H1 (cell line): ENCODE measurements around the gene GNB1L. TPM values are rescaled to one million over a fixed set of nuclear protein-coding genes. Genes with fewer than 3 reads are reported as not detected.

Experiments
- EZH2 ChIP-seq: fragments of 200-600 bp; sonication (generic); IDR thresholded peaks from 2 replicates; pipeline ENCODE4 v1.7.1; 2012; ENCODE audit warnings: low read depth, mild to moderate bottlenecking, moderate library complexity, low read length, inconsistent platforms; ENCODE audit not compliant: severe bottlenecking
- NANOG ChIP-seq: IDR thresholded peaks from 2 replicates; pipeline ENCODE4 v1.6.1; 2011; ENCODE audit warnings: low read length, low read depth, mild to moderate bottlenecking, inconsistent platforms; ENCODE audit not compliant: insufficient read depth, poor library complexity, severe bottlenecking
- POLR2A ChIP-seq, 2 experiments: IDR thresholded peaks; 1 replicate in 1 of 2; 2 replicates in 1 of 2; pipeline ENCODE4 v1.6.1; 2011; ENCODE audit warnings: low read depth in 2 of 2, low read length in 2 of 2, mild to moderate bottlenecking in 2 of 2; ENCODE audit errors: control extremely low read depth in 1 of 2
- polyA plus RNA-seq, 7 experiments: library from polyadenylated mRNA; depleted of rRNA in 3 of 7; stranded (reverse) in 5 of 7; unstranded in 2 of 7; fragments of >200 nt in 5 of 7; fragments of 200-250 nt in 2 of 7; gene quantifications; 1 replicate in 5 of 7; 2 replicates in 1 of 7; 4 replicates in 1 of 7; pipeline versions ENCODE4 v1.2.1 to v1.2.3, GENCODE V29; 2011 to 2013; ENCODE audit warnings: missing spikeins in 2 of 7, mixed read lengths in 2 of 7
- total RNA-seq: library from RNA; stranded (reverse); fragmentation: NEBNext Ultra II Directional; extraction: Animal tissue kit (Norgen Biotek cat#: 25700); gene quantifications from 2 replicates; pipeline ENCODE4 v1.2.1, GENCODE V29; 2021

Gene GNB1L
- total and polyA plus RNA-seq, 2 of the 8 experiments (the other 6 are each of a cell fraction or from before 2014, with no cell fraction given), result 14.0 to 15.6 TPM

DNA sequence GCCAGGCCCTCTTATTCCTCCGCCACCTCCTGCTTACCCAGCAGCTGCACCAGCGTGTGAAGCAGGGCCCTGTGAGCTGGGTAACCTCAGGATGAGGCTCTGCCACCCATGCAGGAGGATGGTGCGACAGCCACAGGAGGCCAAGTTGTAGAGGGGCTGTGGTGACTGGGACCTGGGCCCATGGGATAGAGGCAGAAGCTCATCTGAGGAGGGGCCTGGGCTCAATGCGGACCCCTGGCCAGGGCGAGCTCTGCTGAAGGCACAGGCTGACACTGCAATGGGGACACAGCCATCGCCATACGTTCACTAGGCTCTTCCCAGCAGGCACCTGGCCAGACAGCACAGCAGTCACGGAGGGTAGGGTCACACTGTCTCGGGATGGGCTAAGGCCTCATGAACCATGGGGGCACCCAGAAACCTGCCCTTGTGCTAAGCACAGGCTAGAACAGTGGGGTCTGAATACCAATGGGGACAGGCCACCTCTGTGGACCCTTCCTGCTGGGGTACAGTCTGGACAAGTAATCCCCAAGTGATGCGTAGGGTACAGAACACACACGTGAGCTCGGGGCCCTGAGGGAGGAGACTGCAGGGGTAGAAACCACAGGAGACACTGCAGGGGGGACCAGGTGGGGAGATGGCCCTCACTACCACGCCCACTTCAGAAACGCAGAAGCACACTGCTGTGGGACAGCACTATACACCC is 35.3 kb downstream of the GNB1L start (continued):
- no peak for TF ChIP-seq NANOG
- TF ChIP-seq POLR2A (IDR thresholded peaks at IDR 0.05; ENCODE audit: control extremely low read depth in 1 of 2, low read depth in 2 of 2, low read length in 2 of 2), result no peak
- TF ChIP-seq EZH2, result no peak
